Progenitor cell of endocrine pancreas (in vitro differentiated cells): ENCODE data around the gene FSTL4. TPM values are rescaled to one million over a fixed set of nuclear protein-coding genes. Genes with fewer than 3 reads are reported as not detected.

Source experiments
- DNase-seq: peaks from one replicate; pipeline ENCODE4 v3.0.0; 2021; ENCODE audit warnings: low spot score; ENCODE audit not compliant: unreplicated experiment
- H3K27ac Mint-ChIP-seq: 2 replicates; pipeline ENCODE4 v1.8.0; 2021; ENCODE audit warnings: mild to moderate bottlenecking, moderate library complexity, mixed read lengths
- H3K27me3 Mint-ChIP-seq: 2 replicates; pipeline ENCODE4 v1.8.0; 2021; ENCODE audit warnings: mixed read lengths
- H3K36me3 Mint-ChIP-seq: 2 replicates; pipeline ENCODE4 v1.8.0; 2022; ENCODE audit warnings: mixed read lengths; ENCODE audit not compliant: insufficient read depth
- H3K4me1 Mint-ChIP-seq: 2 replicates; pipeline ENCODE4 v1.8.0; 2021; ENCODE audit warnings: low read depth, mixed read lengths
- H3K4me3 Mint-ChIP-seq: 2 replicates; pipeline ENCODE4 v1.8.0; 2021; ENCODE audit warnings: low read depth, mild to moderate bottlenecking, moderate library complexity, mixed read lengths
- H3K9me3 Mint-ChIP-seq: 2 replicates; pipeline ENCODE4 v1.8.0; 2021; ENCODE audit warnings: low read depth, mixed read lengths
- CTCF ChIP-seq: fragments of 200-600 bp; sonication (generic); IDR thresholded peaks from one replicate; pipeline ENCODE4 v1.5.0; 2021; ENCODE audit warnings: antibody characterized with exemption, mild to moderate bottlenecking; ENCODE audit not compliant: unreplicated experiment
- total RNA-seq: library from RNA; stranded (reverse); gene quantifications from 2 replicates; pipeline ENCODE4 v1.2.1, GENCODE V29; 2021

The FSTL4 gene
- total RNA-seq, 1 donor from 2014 or later, result 2.4 TPM

GRCh38 chr5:133404724-133405123 is 207.6 kb downstream of the FSTL4 start:
- Mint-ChIP-seq H3K27ac (peak overlapping the region; percentile 12), H3K4me3 (no peak overlapping the region)
- no peak for DNase-seq

GRCh38 chr5:133403741-133404364 is 208.5 kb downstream of the FSTL4 start:
- Mint-ChIP-seq H3K36me3 (no peaks in the 10 kb centered on the region), H3K4me1 (peaks cover 6% of the 10 kb centered on the region), H3K4me3 (no peak overlapping the region), H3K9me3 (no peaks in the 10 kb centered on the region), H3K27me3 (no peaks in the 10 kb centered on the region), H3K27ac (no peak overlapping the region)
- TF ChIP-seq CTCF, result no peak
- DNase-seq, result no peak

More at GRCh38 chr5:133404724-133405123, 207.6 kb downstream of the FSTL4 start:
- H3K9me3 Mint-ChIP-seq, result no peaks in the 10 kb centered on the region
- H3K27me3 Mint-ChIP-seq, result no peaks in the 10 kb centered on the region
- no peaks in the 10 kb centered on the region for H3K36me3 Mint-ChIP-seq
- TF ChIP-seq CTCF, result peak; percentile 16
- peaks cover 6% of the 10 kb centered on the region for H3K4me1 Mint-ChIP-seq

- Mint-ChIP-seq H3K4me3 (no peak overlapping the region), H3K27me3 (no peaks in the 10 kb centered on the region), H3K36me3 (no peaks in the 10 kb centered on the region), H3K27ac (no peak overlapping the region), H3K4me1 (peaks cover 6% of the 10 kb centered on the region), H3K9me3 (no peaks in the 10 kb centered on the region)
- TF ChIP-seq CTCF, result no peak
- no peak for DNase-seq
Measured at GRCh38 chr5:133402775-133403174, 209.6 kb downstream of the FSTL4 start.

- Mint-ChIP-seq H3K36me3 (no peaks in the 10 kb centered on the region), H3K27me3 (no peaks in the 10 kb centered on the region), H3K9me3 (no peaks in the 10 kb centered on the region), H3K27ac (no peak overlapping the region), H3K4me1 (no peaks in the 10 kb centered on the region), H3K4me3 (no peak overlapping the region)
- TF ChIP-seq CTCF, result no peak
- no peak for DNase-seq
Measured at GRCh38 chr5:133401731-133402347, 210.5 kb downstream of the FSTL4 start.

GRCh38 chr5:133400831-133401351 is 211.4 kb downstream of the FSTL4 start:
- TF ChIP-seq CTCF, result no peak
- no peak for DNase-seq

More at GRCh38 chr5:133400831-133401351, 211.4 kb downstream of the FSTL4 start:
- Mint-ChIP-seq H3K4me3 (no peak overlapping the region), H3K36me3 (no peaks in the 10 kb centered on the region), H3K4me1 (no peaks in the 10 kb centered on the region), H3K9me3 (no peaks in the 10 kb centered on the region), H3K27me3 (no peaks in the 10 kb centered on the region), H3K27ac (no peak overlapping the region)
